Ishikawa (cell line): ENCODE measurements around the gene LRRTM4.

Experiments used
- CEBPB ChIP-seq: IDR thresholded peaks from 2 replicates; pipeline ENCODE4 v1.6.1; 2012
- CREB1 ChIP-seq: IDR thresholded peaks from 2 replicates; pipeline ENCODE4 v1.6.1; 2012; ENCODE audit warnings: low read depth
- EGR1 ChIP-seq: IDR thresholded peaks from 2 replicates; pipeline ENCODE4 v1.6.1; 2012
- EP300 ChIP-seq: IDR thresholded peaks from 2 replicates; pipeline ENCODE4 v1.6.1; 2012; ENCODE audit warnings: borderline replicate concordance
- FOXM1 ChIP-seq: IDR thresholded peaks from 2 replicates; pipeline ENCODE4 v1.6.1; 2012; ENCODE audit warnings: low read depth, borderline replicate concordance
- MAX ChIP-seq: IDR thresholded peaks from 2 replicates; pipeline ENCODE4 v1.6.1; 2012
- NFIC ChIP-seq: IDR thresholded peaks from 2 replicates; pipeline ENCODE4 v1.6.1; 2012
- RAD21 ChIP-seq: IDR thresholded peaks from 2 replicates; pipeline ENCODE4 v1.6.1; 2012; ENCODE audit warnings: low read depth
- REST ChIP-seq: IDR thresholded peaks from 2 replicates; pipeline ENCODE4 v1.6.1; 2012; ENCODE audit warnings: low read depth, mild to moderate bottlenecking
- TAF1 ChIP-seq: IDR thresholded peaks from 2 replicates; pipeline ENCODE4 v1.6.1; 2012; ENCODE audit warnings: low read depth, mild to moderate bottlenecking
- TCF12 ChIP-seq: IDR thresholded peaks from 2 replicates; pipeline ENCODE4 v1.6.1; 2012; ENCODE audit warnings: low read depth
- TEAD4 ChIP-seq: IDR thresholded peaks from 2 replicates; pipeline ENCODE4 v1.6.1; 2012
- YY1 ChIP-seq: IDR thresholded peaks from 2 replicates; pipeline ENCODE4 v1.6.1; 2012; ENCODE audit warnings: low read depth
- ZBTB7A ChIP-seq: IDR thresholded peaks from 2 replicates; pipeline ENCODE4 v1.6.1; 2012; ENCODE audit warnings: low read depth
- TF ChIP-seq, protein P1 (sequence below): IDR thresholded peaks from 2 replicates; pipeline ENCODE4 v1.6.1; 2012

The LRRTM4 gene

GRCh38 chr2:77443076-77443475 is 79.1 kb downstream of the LRRTM4 start:
- TF ChIP-seq YY1 = no peak
- no peak for TF ChIP-seq CREB1
- TF ChIP-seq ZBTB7A = no peak

DNA sequence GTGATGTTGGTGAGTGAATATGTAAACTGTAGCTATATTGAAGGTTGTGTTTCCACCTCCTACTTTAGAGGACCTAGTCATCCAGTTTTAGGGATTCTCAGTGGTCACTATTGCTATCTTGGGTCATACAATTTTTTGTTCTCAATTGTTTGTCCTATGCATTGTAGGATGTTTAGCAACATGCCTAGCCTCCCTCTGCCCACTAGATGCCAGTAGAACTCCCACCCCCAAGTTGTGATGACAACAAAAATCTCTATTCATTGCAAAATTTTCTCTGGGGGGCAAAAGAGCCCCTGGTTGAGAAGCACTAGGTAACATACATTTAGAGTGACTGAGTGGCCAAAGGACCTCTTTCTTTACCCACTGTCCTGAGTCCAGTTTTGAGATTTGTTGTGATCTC is 87.3 kb downstream of the LRRTM4 start:
- TF ChIP-seq FOXM1 (no peak), CEBPB (no peak), RAD21 (peak; percentile 31; the same call in 1 of the 2 replicates), TEAD4 (no peak)

GRCh38 chr2:77428946-77429345 is 93.2 kb downstream of the LRRTM4 start:
- TF ChIP-seq CEBPB (no peak), TAF1 (no peak), YY1 (no peak), RAD21 (no peak), REST (no peak), NFIC (no peak), EP300 (no peak), TEAD4 (no peak), FOXM1 (no peak), EGR1 (no peak), TCF12 (no peak), MAX (no peak), CREB1 (no peak), ZBTB7A (no peak)
- TF ChIP-seq, protein P1, sequence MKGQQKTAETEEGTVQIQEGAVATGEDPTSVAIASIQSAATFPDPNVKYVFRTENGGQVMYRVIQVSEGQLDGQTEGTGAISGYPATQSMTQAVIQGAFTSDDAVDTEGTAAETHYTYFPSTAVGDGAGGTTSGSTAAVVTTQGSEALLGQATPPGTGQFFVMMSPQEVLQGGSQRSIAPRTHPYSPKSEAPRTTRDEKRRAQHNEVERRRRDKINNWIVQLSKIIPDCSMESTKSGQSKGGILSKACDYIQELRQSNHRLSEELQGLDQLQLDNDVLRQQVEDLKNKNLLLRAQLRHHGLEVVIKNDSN = no peak

GRCh38 chr2:77421971-77422370 is 100.2 kb downstream of the LRRTM4 start:
- TF ChIP-seq CEBPB (peak; percentile 49; the same call in 1 of the 2 replicates), REST (no peak)

GRCh38 chr2:77418537-77418936 is 103.6 kb downstream of the LRRTM4 start:
- TF ChIP-seq FOXM1 (no peak), CREB1 (no peak), TCF12 (no peak)

- TF ChIP-seq, protein P1 = no peak
- TF ChIP-seq NFIC (no peak), TCF12 (no peak), FOXM1 (no peak), YY1 (no peak), ZBTB7A (no peak), REST (no peak), TAF1 (no peak)
Measured at GRCh38 chr2:77404189-77404588, 118.0 kb downstream of the LRRTM4 start.
